ENCODE data around the gene ADGRG3. TPM values are rescaled to one million over a fixed set of nuclear protein-coding genes. Genes with fewer than 3 reads are reported as not detected.
A peak's percentile ranks its signal among the peaks of the same experiment; 100 is the strongest.

ADGRG3 gene
- total and polyA plus RNA-seq, 2 of the 13 experiments (the other 11 are each of a cell fraction or from before 2014, with no cell fraction given), result 2.7 to 11.8 TPM

DNA sequence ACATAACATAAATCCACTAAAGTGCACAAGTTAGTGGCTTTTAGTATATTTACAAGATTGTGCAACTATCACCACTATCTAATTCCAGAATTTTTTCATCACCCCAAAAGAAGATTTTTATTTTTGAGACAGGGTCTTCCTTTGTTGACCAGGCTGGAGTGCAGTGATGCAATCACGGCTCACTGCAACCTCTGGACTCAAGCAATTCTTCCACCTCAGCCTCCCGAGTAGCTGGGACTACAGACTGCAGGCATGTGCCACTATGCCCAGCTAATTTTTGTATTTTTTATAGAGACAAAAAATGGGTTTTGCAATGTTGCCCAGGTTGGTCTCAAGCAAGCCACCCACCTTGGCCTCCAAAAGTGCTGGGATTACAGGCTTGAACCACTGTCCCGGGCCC lies 41.6 kb downstream of the ADGRG3 start (continued):
- TF ChIP-seq YEATS4 (CRISPR knock-in tag; IDR thresholded peaks at IDR 0.05; ENCODE audit: borderline replicate concordance) (peak; percentile 61; the same call in 1 of the 2 replicates), CREB1 (IDR thresholded peaks at IDR 0.05) (no peak), CREB1 (CRISPR knock-in tag; IDR thresholded peaks at IDR 0.05) (no peak), KAT8 (CRISPR knock-in tag; IDR thresholded peaks at IDR 0.05) (no peak), ZNF382 (CRISPR knock-in tag; IDR thresholded peaks at IDR 0.05; ENCODE audit: borderline replicate concordance) (no peak), TEAD3 (CRISPR knock-in tag; optimal IDR thresholded peaks at IDR 0.05; ENCODE audit: borderline replicate concordance) (peak; percentile 74), EED (CRISPR knock-in tag; IDR thresholded peaks at IDR 0.05) (no peak), ZNF629 (CRISPR knock-in tag; conservative IDR thresholded peaks at IDR 0.05) (peak; percentile 39), GATAD2A (CRISPR knock-in tag; IDR thresholded peaks at IDR 0.05) (peak; percentile 94), ZNF292 (CRISPR knock-in tag; IDR thresholded peaks at IDR 0.05; ENCODE audit: borderline replicate concordance, low read depth) (peak; percentile 87), KDM6A (CRISPR knock-in tag; IDR thresholded peaks at IDR 0.05; ENCODE audit: low read depth) (0 out of 2 replicates have a peak, but pooled peaks have one; percentile 33), CC2D1A (CRISPR knock-in tag; IDR thresholded peaks at IDR 0.05) (no peak), ZKSCAN5 (CRISPR knock-in tag; IDR thresholded peaks at IDR 0.05) (no peak), MTA1 (CRISPR knock-in tag; IDR thresholded peaks at IDR 0.05; ENCODE audit: borderline replicate concordance) (0 out of 2 replicates have a peak, but pooled peaks have one; percentile 31), ARID5B (CRISPR knock-in tag; IDR thresholded peaks at IDR 0.05) (peak; percentile 92)
- TF ChIP-seq, protein P1, sequence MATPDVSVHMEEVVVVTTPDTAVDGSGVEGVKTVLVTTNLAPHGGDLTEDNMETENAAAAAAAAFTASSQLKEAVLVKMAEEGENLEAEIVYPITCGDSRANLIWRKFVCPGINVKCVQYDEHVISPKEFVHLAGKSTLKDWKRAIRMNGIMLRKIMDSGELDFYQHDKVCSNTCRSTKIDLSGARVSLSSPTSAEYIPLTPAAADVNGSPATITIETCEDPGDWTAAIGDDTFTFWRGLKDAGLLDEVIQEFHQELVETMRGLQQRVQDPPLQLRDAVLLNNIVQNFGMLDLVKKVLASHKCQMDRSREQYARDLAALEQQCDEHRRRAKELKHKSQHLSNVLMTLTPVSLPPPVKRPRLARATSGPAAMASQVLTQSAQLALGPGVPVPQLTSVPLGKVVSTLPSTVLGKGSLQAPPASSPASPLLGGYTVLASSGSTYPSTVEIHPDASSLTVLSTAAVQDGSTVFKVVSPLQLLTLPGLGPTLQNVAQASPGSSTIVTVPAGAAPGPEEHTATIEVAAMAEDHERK (CRISPR knock-in tag; IDR thresholded peaks at IDR 0.05; ENCODE audit: low read depth), result no peak
- TF ChIP-seq, protein P2, sequence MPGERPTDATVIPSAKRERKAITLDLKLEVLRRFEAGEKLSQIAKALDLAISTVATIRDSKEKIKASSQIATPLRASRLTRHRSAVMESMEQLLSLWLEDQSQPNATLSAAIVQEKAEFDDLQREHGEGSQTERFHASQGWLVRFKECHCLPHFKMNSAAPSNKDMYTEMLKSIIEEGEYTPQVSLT (CRISPR knock-in tag; IDR thresholded peaks at IDR 0.05; ENCODE audit: borderline replicate concordance, low read depth), result no peak
- TF ChIP-seq, protein P3, sequence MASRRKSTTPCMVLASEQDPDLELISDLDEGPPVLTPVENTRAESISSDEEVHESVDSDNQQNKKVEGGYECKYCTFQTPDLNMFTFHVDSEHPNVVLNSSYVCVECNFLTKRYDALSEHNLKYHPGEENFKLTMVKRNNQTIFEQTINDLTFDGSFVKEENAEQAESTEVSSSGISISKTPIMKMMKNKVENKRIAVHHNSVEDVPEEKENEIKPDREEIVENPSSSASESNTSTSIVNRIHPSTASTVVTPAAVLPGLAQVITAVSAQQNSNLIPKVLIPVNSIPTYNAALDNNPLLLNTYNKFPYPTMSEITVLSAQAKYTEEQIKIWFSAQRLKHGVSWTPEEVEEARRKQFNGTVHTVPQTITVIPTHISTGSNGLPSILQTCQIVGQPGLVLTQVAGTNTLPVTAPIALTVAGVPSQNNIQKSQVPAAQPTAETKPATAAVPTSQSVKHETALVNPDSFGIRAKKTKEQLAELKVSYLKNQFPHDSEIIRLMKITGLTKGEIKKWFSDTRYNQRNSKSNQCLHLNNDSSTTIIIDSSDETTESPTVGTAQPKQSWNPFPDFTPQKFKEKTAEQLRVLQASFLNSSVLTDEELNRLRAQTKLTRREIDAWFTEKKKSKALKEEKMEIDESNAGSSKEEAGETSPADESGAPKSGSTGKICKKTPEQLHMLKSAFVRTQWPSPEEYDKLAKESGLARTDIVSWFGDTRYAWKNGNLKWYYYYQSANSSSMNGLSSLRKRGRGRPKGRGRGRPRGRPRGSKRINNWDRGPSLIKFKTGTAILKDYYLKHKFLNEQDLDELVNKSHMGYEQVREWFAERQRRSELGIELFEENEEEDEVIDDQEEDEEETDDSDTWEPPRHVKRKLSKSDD (CRISPR knock-in tag; IDR thresholded peaks at IDR 0.05; ENCODE audit: low read depth), result no peak

All from HepG2 (cell line).